Astrocyte of the cerebellum (primary cell): ENCODE measurements around the gene SPATA19.

Experiments used
- DNase-seq: peaks from one replicate; pipeline ENCODE4 v3.0.0-alpha.2; 2011; ENCODE audit warnings: low read depth
- H3K4me3 ChIP-seq: 2 replicates; pipeline ENCODE4 v1.5.1; 2011; ENCODE audit warnings: mild to moderate bottlenecking, low read depth, low read length, moderate library complexity
- in situ Hi-C: cut with HindIII; loops from 2 replicates; pipeline ENCODE4 v1.10.0; 2017; ENCODE audit warnings: low sequenced_read_pairs
- TF ChIP-seq, protein P1 (sequence below): IDR thresholded peaks from 2 replicates; pipeline ENCODE4 v1.5.1; 2012; ENCODE audit warnings: low read length, low read depth, moderate library complexity, mild to moderate bottlenecking; ENCODE audit errors: missing control alignments

The SPATA19 gene

DNA sequence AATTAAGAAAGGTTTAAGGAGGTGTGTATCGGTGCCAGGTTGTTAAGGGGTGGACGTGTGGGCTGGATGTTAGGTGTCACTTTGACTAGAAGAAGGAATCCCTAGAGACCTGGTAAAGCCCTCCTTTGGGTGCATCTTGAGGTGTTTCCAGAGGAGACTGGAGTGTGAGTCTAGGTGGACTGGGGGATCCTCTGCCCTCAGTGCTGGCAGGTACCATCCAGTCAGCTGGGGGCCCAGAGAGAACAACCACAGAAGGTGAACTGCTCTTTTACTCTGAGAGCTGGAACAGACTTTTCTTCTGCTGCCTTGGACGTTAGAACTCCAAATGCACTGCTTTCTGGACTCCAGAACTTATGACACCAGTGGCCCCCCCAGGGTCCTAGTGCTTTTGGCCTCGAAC is 44.0 kb downstream of the SPATA19 start:
- no peak for DNase-seq
- in situ Hi-C loops = no loop called here
- no peak overlapping the region for H3K4me3 ChIP-seq
- TF ChIP-seq, protein P1, sequence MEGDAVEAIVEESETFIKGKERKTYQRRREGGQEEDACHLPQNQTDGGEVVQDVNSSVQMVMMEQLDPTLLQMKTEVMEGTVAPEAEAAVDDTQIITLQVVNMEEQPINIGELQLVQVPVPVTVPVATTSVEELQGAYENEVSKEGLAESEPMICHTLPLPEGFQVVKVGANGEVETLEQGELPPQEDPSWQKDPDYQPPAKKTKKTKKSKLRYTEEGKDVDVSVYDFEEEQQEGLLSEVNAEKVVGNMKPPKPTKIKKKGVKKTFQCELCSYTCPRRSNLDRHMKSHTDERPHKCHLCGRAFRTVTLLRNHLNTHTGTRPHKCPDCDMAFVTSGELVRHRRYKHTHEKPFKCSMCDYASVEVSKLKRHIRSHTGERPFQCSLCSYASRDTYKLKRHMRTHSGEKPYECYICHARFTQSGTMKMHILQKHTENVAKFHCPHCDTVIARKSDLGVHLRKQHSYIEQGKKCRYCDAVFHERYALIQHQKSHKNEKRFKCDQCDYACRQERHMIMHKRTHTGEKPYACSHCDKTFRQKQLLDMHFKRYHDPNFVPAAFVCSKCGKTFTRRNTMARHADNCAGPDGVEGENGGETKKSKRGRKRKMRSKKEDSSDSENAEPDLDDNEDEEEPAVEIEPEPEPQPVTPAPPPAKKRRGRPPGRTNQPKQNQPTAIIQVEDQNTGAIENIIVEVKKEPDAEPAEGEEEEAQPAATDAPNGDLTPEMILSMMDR = no peak

- DNase-seq = no peak
- no peak overlapping the region for H3K4me3 ChIP-seq
- TF ChIP-seq, protein P1 = no peak
- in situ Hi-C loops = no loop called here
Measured at GRCh38 chr11:133800666-133801065, 44.6 kb downstream of the SPATA19 start.

- H3K4me3 ChIP-seq = no peak overlapping the region
- in situ Hi-C loops = no loop called here
- no peak for DNase-seq
- TF ChIP-seq, protein P1 = no peak
Measured at GRCh38 chr11:133797554-133797953, 47.8 kb downstream of the SPATA19 start.

GRCh38 chr11:133796043-133796795 is 49.1 kb downstream of the SPATA19 start:
- in situ Hi-C loops = no loop called here
- DNase-seq = no peak
- no peak overlapping the region for H3K4me3 ChIP-seq
- TF ChIP-seq, protein P1 = no peak

DNA sequence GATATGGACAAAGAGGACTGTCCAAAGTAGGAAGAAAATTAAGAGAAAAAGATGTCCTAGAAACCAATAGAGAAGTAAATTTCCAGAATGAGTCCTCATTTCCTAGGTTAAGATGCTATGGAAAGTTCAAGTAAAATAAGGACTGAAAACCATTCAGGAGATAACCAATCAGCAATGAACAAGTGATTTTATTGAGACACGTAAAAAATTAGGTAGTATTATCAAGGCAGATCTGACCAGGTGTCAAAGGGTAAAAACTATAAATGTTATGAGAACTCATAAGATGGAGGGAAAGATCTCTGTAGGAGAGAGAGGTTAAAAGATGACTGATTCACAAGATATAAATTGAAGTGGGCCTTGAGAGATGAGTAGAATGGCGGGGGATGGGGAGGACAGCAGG is 50.2 kb downstream of the SPATA19 start:
- TF ChIP-seq, protein P1 = no peak
- DNase-seq = no peak
- in situ Hi-C loops = no loop called here
- no peak overlapping the region for H3K4me3 ChIP-seq

- no peak overlapping the region for H3K4me3 ChIP-seq
- TF ChIP-seq, protein P1 = no peak
- in situ Hi-C loops = no loop called here
- DNase-seq = no peak
Measured at GRCh38 chr11:133794205-133794604, 51.1 kb downstream of the SPATA19 start.
